ENCODE data around the gene GRIK2. TPM values are rescaled to one million over a fixed set of nuclear protein-coding genes. Genes with fewer than 3 reads are reported as not detected.

Gene GRIK2
- total RNA-seq, 4 donors from 2014 or later: 0.46 to 3.7 (median 1.8) TPM

GRCh38 chr6:101509536-101509935, 116.0 kb downstream of the GRIK2 start:
- H3K9me3 ChIP-seq: no peaks in the 10 kb centered on the region
- intact Hi-C loops (cut with DNase I): no loop called here
- H3K36me3 ChIP-seq: no peaks in the 10 kb centered on the region
- TF ChIP-seq POLR2AphosphoS5 (IDR thresholded peaks at IDR 0.05): no peak
- TF ChIP-seq, protein P1, sequence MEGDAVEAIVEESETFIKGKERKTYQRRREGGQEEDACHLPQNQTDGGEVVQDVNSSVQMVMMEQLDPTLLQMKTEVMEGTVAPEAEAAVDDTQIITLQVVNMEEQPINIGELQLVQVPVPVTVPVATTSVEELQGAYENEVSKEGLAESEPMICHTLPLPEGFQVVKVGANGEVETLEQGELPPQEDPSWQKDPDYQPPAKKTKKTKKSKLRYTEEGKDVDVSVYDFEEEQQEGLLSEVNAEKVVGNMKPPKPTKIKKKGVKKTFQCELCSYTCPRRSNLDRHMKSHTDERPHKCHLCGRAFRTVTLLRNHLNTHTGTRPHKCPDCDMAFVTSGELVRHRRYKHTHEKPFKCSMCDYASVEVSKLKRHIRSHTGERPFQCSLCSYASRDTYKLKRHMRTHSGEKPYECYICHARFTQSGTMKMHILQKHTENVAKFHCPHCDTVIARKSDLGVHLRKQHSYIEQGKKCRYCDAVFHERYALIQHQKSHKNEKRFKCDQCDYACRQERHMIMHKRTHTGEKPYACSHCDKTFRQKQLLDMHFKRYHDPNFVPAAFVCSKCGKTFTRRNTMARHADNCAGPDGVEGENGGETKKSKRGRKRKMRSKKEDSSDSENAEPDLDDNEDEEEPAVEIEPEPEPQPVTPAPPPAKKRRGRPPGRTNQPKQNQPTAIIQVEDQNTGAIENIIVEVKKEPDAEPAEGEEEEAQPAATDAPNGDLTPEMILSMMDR (IDR thresholded peaks at IDR 0.05): no peak
- no peak for TF ChIP-seq POLR2A (IDR thresholded peaks at IDR 0.05; ENCODE audit: low read depth)
- TF ChIP-seq EP300 (IDR thresholded peaks at IDR 0.05): no peak
- no peaks in the 10 kb centered on the region for H3K27me3 ChIP-seq
- no peak for DNase-seq (ENCODE audit: extremely low spot score)
- no peaks in the 10 kb centered on the region for H3K4me1 ChIP-seq
- H3K4me3 ChIP-seq: no peak overlapping the region
- no peak overlapping the region for H3K27ac ChIP-seq (replicated peaks in 1 of 4)

DNA sequence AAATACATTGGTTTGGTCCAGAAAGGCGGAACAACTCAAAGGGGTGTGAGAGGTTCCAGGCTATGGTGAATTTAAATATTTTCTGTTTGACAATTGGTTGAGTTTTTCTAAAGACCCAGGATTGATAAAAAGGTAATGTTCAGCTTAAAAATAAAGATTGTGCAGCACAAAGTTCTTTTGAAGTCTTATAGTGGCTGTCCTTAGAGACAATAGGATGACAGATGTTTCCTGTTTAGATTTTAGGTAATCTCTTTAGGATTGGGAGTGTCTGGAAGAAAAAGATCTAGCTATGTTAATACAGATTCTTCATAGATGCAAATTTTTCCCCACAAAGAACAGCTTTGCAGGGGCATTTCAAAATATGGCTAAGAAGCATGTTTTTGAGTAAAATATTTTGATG, 119.7 kb downstream of the GRIK2 start:
- DNase-seq (ENCODE audit: extremely low spot score): no peak
- TF ChIP-seq, protein P1 (IDR thresholded peaks at IDR 0.05): no peak
- TF ChIP-seq POLR2A (IDR thresholded peaks at IDR 0.05; ENCODE audit: low read depth) (no peak), POLR2AphosphoS5 (IDR thresholded peaks at IDR 0.05) (no peak), EP300 (IDR thresholded peaks at IDR 0.05) (no peak)
- Histone ChIP-seq H3K27ac (replicated peaks in 1 of 4) (no peak overlapping the region), H3K4me1 (no peaks in the 10 kb centered on the region), H3K27me3 (no peaks in the 10 kb centered on the region), H3K36me3 (no peaks in the 10 kb centered on the region), H3K4me3 (no peak overlapping the region), H3K9me3 (no peaks in the 10 kb centered on the region)
- 82% methylated on average over 1 of the region's 1 CpG for WGBS
- intact Hi-C loops (cut with DNase I): no loop called here

GRCh38 chr6:101516578-101516977, 123.1 kb downstream of the GRIK2 start:
- Histone ChIP-seq H3K4me1 (no peaks in the 10 kb centered on the region), H3K36me3 (no peaks in the 10 kb centered on the region), H3K4me3 (no peak overlapping the region), H3K27me3 (no peaks in the 10 kb centered on the region), H3K9me3 (no peaks in the 10 kb centered on the region), H3K27ac (replicated peaks in 1 of 4) (no peak overlapping the region)
- intact Hi-C loops (cut with DNase I): no loop called here
- TF ChIP-seq EP300 (IDR thresholded peaks at IDR 0.05): no peak
- TF ChIP-seq POLR2A (IDR thresholded peaks at IDR 0.05; ENCODE audit: low read depth): no peak
- no peak for TF ChIP-seq POLR2AphosphoS5 (IDR thresholded peaks at IDR 0.05)
- TF ChIP-seq, protein P1 (IDR thresholded peaks at IDR 0.05): no peak
- DNase-seq (ENCODE audit: extremely low spot score): no peak

- no peaks in the 10 kb centered on the region for H3K9me3 ChIP-seq
- H3K27ac ChIP-seq (replicated peaks in 1 of 4): no peak overlapping the region
- 84% methylated on average over 1 of the region's 1 CpG for WGBS
- H3K4me1 ChIP-seq: no peaks in the 10 kb centered on the region
- no peaks in the 10 kb centered on the region for H3K36me3 ChIP-seq
- intact Hi-C loops (cut with DNase I): no loop called here
- no peak for DNase-seq (ENCODE audit: extremely low spot score)
- no peak overlapping the region for H3K4me3 ChIP-seq
- TF ChIP-seq POLR2AphosphoS5 (IDR thresholded peaks at IDR 0.05): no peak
- TF ChIP-seq POLR2A (IDR thresholded peaks at IDR 0.05; ENCODE audit: low read depth): no peak
- TF ChIP-seq EP300 (IDR thresholded peaks at IDR 0.05): no peak
- TF ChIP-seq, protein P1 (IDR thresholded peaks at IDR 0.05): no peak
- no peaks in the 10 kb centered on the region for H3K27me3 ChIP-seq
Measured at GRCh38 chr6:101517632-101518031, 124.1 kb downstream of the GRIK2 start.

GRCh38 chr6:101522254-101522653, 128.7 kb downstream of the GRIK2 start:
- no peaks in the 10 kb centered on the region for H3K27me3 ChIP-seq
- 88% methylated on average over 2 of the region's 2 CpGs for WGBS
- H3K4me3 ChIP-seq: no peak overlapping the region
- H3K27ac ChIP-seq (replicated peaks in 1 of 4): no peak overlapping the region
- no peaks in the 10 kb centered on the region for H3K4me1 ChIP-seq
- H3K9me3 ChIP-seq: no peaks in the 10 kb centered on the region
- intact Hi-C loops (cut with DNase I): no loop called here
- no peak for DNase-seq (ENCODE audit: extremely low spot score)
- TF ChIP-seq POLR2AphosphoS5 (IDR thresholded peaks at IDR 0.05) (no peak), EP300 (IDR thresholded peaks at IDR 0.05) (no peak), POLR2A (IDR thresholded peaks at IDR 0.05; ENCODE audit: low read depth) (no peak)
- TF ChIP-seq, protein P1 (IDR thresholded peaks at IDR 0.05): no peak
- no peaks in the 10 kb centered on the region for H3K36me3 ChIP-seq

Data from esophagus muscularis mucosa (tissue), 4 donors.